Measurements from ENCODE around the gene CRIP2.

The CRIP2 gene

GRCh38 chr14:105495990-105496830 is 21.6 kb downstream of the CRIP2 start:
- TF ChIP-seq CTCF (IDR thresholded peaks at IDR 0.05; ENCODE audit: low read length, missing control alignments): no peak
- no peak overlapping the region for H3K4me3 ChIP-seq (replicated peaks; ENCODE audit: low read depth, low read length)
- DNase-seq (ENCODE audit: low read depth): no peak

GRCh38 chr14:105496831-105497591 is 22.4 kb downstream of the CRIP2 start:
- no peak for TF ChIP-seq CTCF (IDR thresholded peaks at IDR 0.05; ENCODE audit: low read length, missing control alignments)
- DNase-seq (ENCODE audit: low read depth): no peak
- H3K4me3 ChIP-seq (replicated peaks; ENCODE audit: low read depth, low read length): no peak overlapping the region

GRCh38 chr14:105497671-105498429 is 23.2 kb downstream of the CRIP2 start:
- no peak for DNase-seq (ENCODE audit: low read depth)
- no peak for TF ChIP-seq CTCF (IDR thresholded peaks at IDR 0.05; ENCODE audit: low read length, missing control alignments)
- no peak overlapping the region for H3K4me3 ChIP-seq (replicated peaks; ENCODE audit: low read depth, low read length)

GRCh38 chr14:105498430-105499255 is 24.0 kb downstream of the CRIP2 start:
- TF ChIP-seq CTCF (IDR thresholded peaks at IDR 0.05; ENCODE audit: low read length, missing control alignments): no peak
- H3K4me3 ChIP-seq (replicated peaks; ENCODE audit: low read depth, low read length): no peak overlapping the region
- DNase-seq (ENCODE audit: low read depth): no peak

- no peak for DNase-seq (ENCODE audit: low read depth)
- TF ChIP-seq CTCF (IDR thresholded peaks at IDR 0.05; ENCODE audit: low read length, missing control alignments): no peak
- H3K4me3 ChIP-seq (replicated peaks; ENCODE audit: low read depth, low read length): no peak overlapping the region
These were observed 24.8 kb downstream of the CRIP2 start for GRCh38 chr14:105499256-105500035.
